HepG2 (cell line): ENCODE measurements around the gene ST6GALNAC2. TPM values are rescaled to one million over a fixed set of nuclear protein-coding genes. Genes with fewer than 3 reads are reported as not detected.

Experiments
- EZH2 ChIP-seq: conservative IDR thresholded peaks from 2 replicates; pipeline ENCODE4 v1.6.1; 2012; ENCODE audit warnings: mild to moderate bottlenecking, low read depth, low read length, moderate library complexity
- MED13 ChIP-seq: sonication (generic); formaldehyde crosslinking; IDR thresholded peaks from 2 replicates; pipeline ENCODE4 v1.5.0; 2020; ENCODE audit warnings: missing genetic modification reagents
- MXD4 ChIP-seq: IDR thresholded peaks from 2 replicates; pipeline ENCODE4 v1.6.1; 2016; ENCODE audit warnings: mild to moderate bottlenecking, missing biosample characterization, missing genetic modification reagents
- NAIF1 ChIP-seq: sonication (generic); formaldehyde crosslinking; IDR thresholded peaks from 2 replicates; pipeline ENCODE4 v1.5.0; 2020; ENCODE audit warnings: mild to moderate bottlenecking, missing genetic modification reagents, borderline replicate concordance
- NR1H2 ChIP-seq: sonication (generic); formaldehyde crosslinking; IDR thresholded peaks from 2 replicates; pipeline ENCODE4 v1.8.1; 2022; ENCODE audit warnings: low read depth, missing genetic modification reagents, borderline replicate concordance
- RFX1 ChIP-seq: fragments of 450-650 bp; IDR thresholded peaks from 2 replicates; pipeline ENCODE4 v1.6.1; 2017
- ZNF598 ChIP-seq: sonication (generic); formaldehyde crosslinking; IDR thresholded peaks from 2 replicates; pipeline ENCODE4 v1.5.1; 2020; ENCODE audit warnings: mild to moderate bottlenecking, missing genetic modification reagents, borderline replicate concordance
- polyA plus RNA-seq, 8 experiments: library from polyadenylated mRNA; depleted of rRNA in 3 of 8; stranded (reverse) in 7 of 8; unstranded in 1 of 8; fragments of >200 nt; fragmentation: Illumina TruSeq in 4 of 8; extraction: Trizol in 4 of 8; gene quantifications; 2 replicates each; pipeline versions ENCODE4 v1.2.1 to v1.2.3, GENCODE V29; 2011 to 2016; ENCODE audit warnings: low read depth in 4 of 8, missing spikeins in 1 of 8, mixed read lengths in 1 of 8; ENCODE audit not compliant: insufficient read depth in 1 of 8
- total RNA-seq, 5 experiments: library from RNA; depleted of rRNA; stranded (reverse); fragments of >200 nt; fragmentation: Illumina TruSeq; extraction: Trizol; gene quantifications; 2 replicates each; pipeline ENCODE4 v1.2.3, GENCODE V29; 2016; ENCODE audit warnings: low read depth in 1 of 5
- TF ChIP-seq, protein P1 (sequence below), 2 experiments: sonication (generic) in 1 of 2; formaldehyde crosslinking in 1 of 2; IDR thresholded peaks; 2 replicates each; pipeline versions ENCODE4 v1.6.1 to v1.9.0; 2014 to 2022; ENCODE audit warnings: antibody characterized with exemption in 1 of 2, borderline replicate concordance in 1 of 2, inconsistent platforms in 1 of 2, low read depth in 1 of 2, missing genetic modification reagents in 1 of 2
- TF ChIP-seq, protein P2 (sequence below): fragments of 450-650 bp; IDR thresholded peaks from 2 replicates; pipeline ENCODE4 v1.6.1; 2017; ENCODE audit warnings: mild to moderate bottlenecking
- TF ChIP-seq, protein P3 (sequence below): sonication (generic); formaldehyde crosslinking; IDR thresholded peaks from 2 replicates; pipeline ENCODE4 v1.4.0; 2020; ENCODE audit warnings: missing genetic modification reagents, mild to moderate bottlenecking, borderline replicate concordance
- TF ChIP-seq, protein P4 (sequence below): sonication (generic); formaldehyde crosslinking; conservative IDR thresholded peaks from 2 replicates; pipeline ENCODE4 v1.8.0; 2022; ENCODE audit warnings: low read depth, missing genetic modification reagents
- TF ChIP-seq, protein P5 (sequence below): sonication (generic); formaldehyde crosslinking; IDR thresholded peaks from 2 replicates; pipeline ENCODE4 v1.5.0; 2020; ENCODE audit warnings: missing genetic modification reagents, mild to moderate bottlenecking, borderline replicate concordance
- TF ChIP-seq, protein P6 (sequence below): IDR thresholded peaks from 2 replicates; pipeline ENCODE4 v1.6.1; 2016; ENCODE audit warnings: low read depth, control low read depth

Gene ST6GALNAC2
- total and polyA plus RNA-seq, 2 of the 13 experiments (the other 11 are each of a cell fraction or from before 2014, with no cell fraction given): 0.12 to 0.49 TPM

DNA sequence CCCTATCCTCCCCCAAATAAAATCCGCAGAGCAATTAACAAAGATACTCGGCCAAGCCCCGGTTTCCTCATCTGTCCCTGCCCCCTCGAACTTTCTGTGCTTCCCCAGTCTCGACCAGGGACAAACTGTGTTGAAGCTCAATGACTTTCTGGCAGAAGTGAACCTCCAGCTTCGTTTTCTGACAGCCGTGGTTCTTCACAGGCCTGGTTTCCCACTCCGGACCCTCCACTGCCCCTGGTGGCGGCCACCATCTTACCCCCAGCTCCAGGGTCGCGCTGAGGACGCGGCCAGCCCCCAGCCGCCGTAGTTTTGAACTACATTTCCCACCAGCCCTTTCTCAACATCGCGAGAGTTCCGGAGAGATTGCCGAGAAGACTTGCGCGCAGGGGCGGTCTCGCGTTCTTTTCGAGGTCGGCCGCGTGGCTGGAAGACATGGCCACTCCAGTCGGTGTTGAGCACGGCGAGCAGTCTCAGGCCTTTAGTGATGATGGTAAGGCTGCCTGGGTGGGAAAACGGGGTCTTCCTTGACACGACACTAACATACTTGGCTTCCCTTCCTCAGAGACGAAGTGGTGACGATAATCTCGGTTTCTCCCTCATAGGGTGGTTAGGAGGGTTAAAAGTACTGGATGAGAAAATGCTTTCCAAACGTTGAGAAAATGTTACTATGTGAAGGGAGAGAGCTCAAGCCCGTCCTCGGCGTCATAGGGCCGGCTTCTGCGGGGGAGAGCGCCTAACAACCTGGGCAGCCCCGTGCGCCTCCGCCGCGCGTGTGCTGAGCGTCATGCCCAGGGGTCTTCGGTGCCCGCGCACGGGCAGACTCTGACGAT is 28.1 kb downstream of the ST6GALNAC2 start (continued):
- TF ChIP-seq, protein P1, sequence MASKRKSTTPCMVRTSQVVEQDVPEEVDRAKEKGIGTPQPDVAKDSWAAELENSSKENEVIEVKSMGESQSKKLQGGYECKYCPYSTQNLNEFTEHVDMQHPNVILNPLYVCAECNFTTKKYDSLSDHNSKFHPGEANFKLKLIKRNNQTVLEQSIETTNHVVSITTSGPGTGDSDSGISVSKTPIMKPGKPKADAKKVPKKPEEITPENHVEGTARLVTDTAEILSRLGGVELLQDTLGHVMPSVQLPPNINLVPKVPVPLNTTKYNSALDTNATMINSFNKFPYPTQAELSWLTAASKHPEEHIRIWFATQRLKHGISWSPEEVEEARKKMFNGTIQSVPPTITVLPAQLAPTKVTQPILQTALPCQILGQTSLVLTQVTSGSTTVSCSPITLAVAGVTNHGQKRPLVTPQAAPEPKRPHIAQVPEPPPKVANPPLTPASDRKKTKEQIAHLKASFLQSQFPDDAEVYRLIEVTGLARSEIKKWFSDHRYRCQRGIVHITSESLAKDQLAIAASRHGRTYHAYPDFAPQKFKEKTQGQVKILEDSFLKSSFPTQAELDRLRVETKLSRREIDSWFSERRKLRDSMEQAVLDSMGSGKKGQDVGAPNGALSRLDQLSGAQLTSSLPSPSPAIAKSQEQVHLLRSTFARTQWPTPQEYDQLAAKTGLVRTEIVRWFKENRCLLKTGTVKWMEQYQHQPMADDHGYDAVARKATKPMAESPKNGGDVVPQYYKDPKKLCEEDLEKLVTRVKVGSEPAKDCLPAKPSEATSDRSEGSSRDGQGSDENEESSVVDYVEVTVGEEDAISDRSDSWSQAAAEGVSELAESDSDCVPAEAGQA (IDR thresholded peaks at IDR 0.05; ENCODE audit: low read depth): peak; percentile 82; the same call in 1 of the 2 replicates
- TF ChIP-seq, protein P1 (CRISPR knock-in tag; IDR thresholded peaks at IDR 0.05; ENCODE audit: borderline replicate concordance): no peak
- TF ChIP-seq, protein P2, sequence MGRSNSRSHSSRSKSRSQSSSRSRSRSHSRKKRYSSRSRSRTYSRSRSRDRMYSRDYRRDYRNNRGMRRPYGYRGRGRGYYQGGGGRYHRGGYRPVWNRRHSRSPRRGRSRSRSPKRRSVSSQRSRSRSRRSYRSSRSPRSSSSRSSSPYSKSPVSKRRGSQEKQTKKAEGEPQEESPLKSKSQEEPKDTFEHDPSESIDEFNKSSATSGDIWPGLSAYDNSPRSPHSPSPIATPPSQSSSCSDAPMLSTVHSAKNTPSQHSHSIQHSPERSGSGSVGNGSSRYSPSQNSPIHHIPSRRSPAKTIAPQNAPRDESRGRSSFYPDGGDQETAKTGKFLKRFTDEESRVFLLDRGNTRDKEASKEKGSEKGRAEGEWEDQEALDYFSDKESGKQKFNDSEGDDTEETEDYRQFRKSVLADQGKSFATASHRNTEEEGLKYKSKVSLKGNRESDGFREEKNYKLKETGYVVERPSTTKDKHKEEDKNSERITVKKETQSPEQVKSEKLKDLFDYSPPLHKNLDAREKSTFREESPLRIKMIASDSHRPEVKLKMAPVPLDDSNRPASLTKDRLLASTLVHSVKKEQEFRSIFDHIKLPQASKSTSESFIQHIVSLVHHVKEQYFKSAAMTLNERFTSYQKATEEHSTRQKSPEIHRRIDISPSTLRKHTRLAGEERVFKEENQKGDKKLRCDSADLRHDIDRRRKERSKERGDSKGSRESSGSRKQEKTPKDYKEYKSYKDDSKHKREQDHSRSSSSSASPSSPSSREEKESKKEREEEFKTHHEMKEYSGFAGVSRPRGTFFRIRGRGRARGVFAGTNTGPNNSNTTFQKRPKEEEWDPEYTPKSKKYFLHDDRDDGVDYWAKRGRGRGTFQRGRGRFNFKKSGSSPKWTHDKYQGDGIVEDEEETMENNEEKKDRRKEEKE: no peak
- no peak for TF ChIP-seq NR1H2 (CRISPR knock-in tag)
- no peak for TF ChIP-seq EZH2
- peak; percentile 41; the same call in 1 of the 2 replicates for TF ChIP-seq MED13 (CRISPR knock-in tag)
- TF ChIP-seq, protein P3, sequence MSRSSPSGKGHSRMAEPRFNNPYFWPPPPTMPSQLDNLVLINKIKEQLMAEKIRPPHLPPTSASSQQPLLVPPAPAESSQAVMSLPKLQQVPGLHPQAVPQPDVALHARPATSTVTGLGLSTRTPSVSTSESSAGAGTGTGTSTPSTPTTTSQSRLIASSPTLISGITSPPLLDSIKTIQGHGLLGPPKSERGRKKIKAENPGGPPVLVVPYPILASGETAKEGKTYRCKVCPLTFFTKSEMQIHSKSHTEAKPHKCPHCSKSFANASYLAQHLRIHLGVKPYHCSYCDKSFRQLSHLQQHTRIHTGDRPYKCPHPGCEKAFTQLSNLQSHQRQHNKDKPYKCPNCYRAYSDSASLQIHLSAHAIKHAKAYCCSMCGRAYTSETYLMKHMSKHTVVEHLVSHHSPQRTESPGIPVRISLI (CRISPR knock-in tag): no peak
- TF ChIP-seq NAIF1: peak; percentile 85; the same call in 1 of the 2 replicates
- peak; percentile 93 for TF ChIP-seq MXD4 (CRISPR knock-in tag)
- TF ChIP-seq, protein P4, sequence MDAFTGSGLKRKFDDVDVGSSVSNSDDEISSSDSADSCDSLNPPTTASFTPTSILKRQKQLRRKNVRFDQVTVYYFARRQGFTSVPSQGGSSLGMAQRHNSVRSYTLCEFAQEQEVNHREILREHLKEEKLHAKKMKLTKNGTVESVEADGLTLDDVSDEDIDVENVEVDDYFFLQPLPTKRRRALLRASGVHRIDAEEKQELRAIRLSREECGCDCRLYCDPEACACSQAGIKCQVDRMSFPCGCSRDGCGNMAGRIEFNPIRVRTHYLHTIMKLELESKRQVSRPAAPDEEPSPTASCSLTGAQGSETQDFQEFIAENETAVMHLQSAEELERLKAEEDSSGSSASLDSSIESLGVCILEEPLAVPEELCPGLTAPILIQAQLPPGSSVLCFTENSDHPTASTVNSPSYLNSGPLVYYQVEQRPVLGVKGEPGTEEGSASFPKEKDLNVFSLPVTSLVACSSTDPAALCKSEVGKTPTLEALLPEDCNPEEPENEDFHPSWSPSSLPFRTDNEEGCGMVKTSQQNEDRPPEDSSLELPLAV: no peak
- TF ChIP-seq, protein P5, sequence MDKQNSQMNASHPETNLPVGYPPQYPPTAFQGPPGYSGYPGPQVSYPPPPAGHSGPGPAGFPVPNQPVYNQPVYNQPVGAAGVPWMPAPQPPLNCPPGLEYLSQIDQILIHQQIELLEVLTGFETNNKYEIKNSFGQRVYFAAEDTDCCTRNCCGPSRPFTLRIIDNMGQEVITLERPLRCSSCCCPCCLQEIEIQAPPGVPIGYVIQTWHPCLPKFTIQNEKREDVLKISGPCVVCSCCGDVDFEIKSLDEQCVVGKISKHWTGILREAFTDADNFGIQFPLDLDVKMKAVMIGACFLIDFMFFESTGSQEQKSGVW (CRISPR knock-in tag): no peak
- TF ChIP-seq, protein P6, sequence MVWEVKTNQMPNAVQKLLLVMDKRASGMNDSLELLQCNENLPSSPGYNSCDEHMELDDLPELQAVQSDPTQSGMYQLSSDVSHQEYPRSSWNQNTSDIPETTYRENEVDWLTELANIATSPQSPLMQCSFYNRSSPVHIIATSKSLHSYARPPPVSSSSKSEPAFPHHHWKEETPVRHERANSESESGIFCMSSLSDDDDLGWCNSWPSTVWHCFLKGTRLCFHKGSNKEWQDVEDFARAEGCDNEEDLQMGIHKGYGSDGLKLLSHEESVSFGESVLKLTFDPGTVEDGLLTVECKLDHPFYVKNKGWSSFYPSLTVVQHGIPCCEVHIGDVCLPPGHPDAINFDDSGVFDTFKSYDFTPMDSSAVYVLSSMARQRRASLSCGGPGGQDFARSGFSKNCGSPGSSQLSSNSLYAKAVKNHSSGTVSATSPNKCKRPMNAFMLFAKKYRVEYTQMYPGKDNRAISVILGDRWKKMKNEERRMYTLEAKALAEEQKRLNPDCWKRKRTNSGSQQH: no peak; the same call in none of the 2 replicates
- TF ChIP-seq ZNF598 (CRISPR knock-in tag): peak; percentile 69
- TF ChIP-seq RFX1: no peak
